Left hindlimb (tissue), 1 donor: ENCODE data around the gene BTBD9.

Experiments
- DNase-seq: peaks from one replicate; pipeline ENCODE4 v3.0.0-alpha.2; 2018

BTBD9 gene

DNA sequence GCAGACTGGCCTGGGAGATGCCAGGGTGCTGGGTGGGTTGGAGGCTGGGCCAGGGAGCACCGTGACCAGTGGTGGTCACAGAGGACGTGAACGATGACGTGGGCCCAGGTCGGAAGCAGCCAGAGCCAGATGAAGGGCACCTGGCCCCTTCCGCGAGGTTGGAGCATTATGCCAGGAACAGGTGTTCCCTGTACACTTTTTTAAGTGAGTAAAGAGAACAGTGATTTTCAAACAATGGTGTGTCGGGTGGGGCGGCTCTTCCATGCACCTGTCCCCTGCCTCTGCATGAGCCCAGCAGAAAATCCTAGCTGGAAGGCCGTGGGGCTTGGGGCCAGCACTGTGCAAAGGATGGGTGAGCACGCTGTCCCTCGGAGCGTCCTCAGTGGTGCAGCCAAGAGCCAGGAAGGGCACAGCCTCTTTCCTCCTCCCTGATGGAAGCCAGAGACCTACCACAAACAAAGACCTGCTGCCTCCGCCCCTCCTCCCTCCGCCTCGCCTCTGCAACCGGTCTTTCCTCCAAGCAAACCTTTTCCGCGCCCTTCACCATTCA lies 469.7 kb downstream of the BTBD9 start:
- DNase-seq = no peak

DNA sequence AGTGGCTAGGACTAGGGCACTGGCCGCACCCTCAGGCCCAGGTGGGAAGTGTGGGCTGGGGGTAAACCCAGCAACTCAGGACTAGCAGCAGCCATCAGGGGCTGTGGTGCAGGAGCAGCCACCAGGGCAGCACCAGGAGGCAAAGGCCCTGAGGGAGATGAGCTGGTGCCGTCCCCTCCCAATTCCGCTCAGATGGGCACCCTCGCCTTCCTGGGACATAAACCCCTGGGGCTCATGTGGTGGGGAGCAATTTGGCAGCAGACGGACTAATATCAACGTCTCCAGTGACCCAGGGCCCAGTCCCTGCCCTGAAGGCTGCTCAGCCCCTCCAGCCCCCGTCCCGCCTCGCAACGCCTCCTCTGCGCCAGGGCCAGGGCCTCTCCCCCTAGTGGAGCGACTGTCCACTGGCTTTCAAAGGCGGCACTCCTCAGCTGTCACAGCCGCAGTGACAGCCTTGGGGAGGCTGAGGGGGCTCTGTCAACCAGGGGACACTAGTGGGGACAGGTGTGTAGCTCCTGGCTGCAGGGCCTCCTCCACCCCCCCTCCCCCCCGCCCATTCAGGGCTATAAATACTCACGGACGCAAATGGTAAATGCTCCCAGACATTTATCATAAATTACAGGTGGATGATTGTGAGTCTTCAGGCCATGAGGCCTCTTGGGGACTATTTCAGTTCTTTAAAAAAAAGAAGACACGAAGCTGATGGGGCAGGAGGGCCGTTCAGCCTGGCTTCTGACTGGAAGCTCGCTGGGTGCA lies 470.3 kb downstream of the BTBD9 start:
- no peak for DNase-seq

DNA sequence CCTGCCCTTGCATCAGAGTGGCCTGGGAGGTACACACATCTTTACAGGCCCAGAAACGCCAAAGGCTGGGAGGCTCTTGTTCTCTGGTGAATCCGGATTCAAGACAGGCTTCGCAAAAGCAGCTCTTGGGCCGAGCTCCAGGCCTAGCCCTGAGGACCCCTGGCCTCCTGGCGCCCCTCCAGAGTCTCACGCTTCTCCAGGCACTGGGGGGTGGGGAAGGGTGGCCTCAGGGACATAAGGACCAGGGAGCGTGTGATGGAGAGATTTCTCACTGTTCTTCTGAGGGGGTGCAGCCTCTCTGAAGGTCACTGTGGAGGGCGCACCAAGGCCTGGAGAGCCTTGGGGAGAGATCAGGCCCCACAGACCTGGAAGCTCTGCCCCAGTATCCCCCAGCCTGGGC lies 471.0 kb downstream of the BTBD9 start:
- no peak for DNase-seq

DNA sequence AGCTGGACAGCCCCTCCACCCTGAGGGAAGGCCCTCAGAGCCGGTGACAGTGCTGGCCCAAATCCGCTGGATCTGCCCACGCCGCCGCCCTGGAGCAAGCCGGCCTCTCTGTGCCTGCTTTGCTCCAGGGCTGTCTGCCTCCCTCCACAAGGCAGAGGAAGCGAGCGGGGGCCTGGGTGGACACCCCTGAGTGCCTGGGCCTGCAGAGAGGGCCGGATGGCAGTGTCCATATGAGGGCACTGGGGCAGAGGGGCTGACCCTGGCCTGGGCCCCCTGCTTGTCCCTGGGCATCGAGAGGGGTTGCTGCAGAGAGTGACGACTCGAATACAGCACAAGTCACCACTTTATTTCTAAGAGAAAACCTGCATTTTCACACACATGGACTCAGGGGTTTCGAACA lies 471.6 kb downstream of the BTBD9 start:
- no peak for DNase-seq

DNA sequence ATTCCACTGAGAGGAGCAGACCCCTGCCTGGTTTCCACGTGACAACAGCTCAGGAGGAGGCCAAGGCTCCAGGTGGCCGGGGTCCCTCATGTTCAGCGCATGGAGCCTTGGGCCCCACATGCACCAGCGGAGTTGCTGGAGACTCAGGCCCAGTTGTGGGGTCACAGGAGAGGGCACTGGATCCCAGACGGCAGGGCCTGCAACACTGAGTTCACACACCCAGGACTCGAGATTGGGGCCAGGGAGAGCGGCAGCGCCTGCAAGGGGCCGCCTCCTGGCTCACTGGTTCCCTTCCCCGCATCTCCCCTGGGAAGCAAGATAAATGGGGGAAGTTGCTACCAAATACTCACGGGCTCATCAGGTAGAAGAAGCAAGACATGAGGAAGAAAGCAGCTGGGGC lies 472.1 kb downstream of the BTBD9 start:
- no peak for DNase-seq

DNA sequence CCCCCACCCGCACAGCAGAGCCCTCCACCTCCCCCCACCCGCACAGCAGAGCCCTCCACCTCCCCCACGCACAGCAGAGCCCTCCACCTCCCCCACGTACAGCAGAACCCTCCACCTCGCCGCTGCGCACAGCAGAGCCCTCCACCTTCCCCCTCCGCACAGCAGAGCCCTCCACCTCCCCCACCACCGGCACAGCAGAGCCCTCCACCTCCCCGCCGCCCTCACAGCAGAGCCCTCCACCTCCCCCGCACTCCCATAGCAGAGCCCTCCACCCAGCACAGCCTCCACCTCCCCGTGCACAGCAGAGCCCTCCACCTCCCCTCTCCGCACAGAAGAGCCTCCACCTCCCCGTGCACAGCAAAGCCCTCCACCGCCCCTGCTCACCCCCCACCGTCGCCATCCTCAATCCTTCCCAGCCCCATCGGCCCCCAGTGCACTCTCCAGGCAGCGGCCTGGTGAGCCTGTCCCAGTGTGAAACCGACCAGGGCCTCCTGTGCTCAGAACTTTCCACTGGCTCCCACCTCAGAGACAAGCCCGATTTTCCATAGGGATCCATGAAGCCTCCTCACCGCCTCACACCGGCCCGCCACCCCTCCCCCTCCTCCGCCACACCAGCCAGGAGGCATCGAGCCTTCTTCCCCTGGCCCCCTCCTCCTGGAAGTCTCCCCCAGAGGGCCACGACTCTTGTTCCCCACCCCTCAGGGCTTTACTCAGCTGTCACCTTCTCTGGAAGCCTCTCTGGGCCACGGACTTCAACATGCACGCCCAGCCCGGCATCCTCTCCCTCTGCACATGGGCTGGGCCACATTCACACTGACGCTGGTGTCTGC lies 473.1 kb downstream of the BTBD9 start:
- DNase-seq = no peak

DNA sequence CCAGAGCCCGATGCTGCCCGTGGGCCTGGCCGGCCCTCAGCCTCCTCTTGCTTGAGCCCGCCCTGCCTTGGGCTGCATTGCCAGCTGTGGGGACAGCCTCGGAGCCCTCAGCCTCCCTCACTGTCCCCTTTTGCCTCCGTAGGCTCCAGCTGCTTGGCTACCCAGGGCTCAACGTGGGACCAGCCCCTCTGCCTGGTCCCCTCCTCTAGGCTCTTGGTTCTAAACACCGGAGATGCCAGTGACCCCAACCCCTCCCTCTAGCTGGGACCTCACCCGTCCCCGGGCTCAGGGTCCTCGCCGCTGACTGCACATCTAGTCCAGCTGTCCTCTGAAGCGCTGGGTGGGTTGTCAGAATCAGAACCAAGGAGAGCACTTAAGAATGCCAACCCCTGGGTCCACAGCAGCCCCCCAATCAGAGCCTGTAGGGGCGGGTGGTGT lies 475.0 kb downstream of the BTBD9 start:
- no peak for DNase-seq

DNA sequence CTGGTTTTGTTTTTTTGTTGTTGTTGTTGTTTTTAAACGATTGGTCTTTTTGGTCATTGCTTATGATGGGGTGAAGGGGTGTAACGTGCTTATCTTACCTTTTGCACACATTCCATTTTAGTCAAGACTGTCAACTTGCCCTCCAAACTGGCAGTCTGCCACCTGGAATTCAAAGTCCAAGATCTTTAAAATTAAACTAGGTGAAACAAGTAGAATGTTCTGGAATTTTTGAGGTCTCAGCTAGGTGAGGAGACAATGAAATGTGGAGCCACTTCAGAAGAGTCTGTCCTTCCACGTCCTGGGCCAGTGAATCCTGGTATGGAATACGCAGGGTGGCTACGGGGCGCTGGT lies 475.6 kb downstream of the BTBD9 start:
- DNase-seq = no peak

DNA sequence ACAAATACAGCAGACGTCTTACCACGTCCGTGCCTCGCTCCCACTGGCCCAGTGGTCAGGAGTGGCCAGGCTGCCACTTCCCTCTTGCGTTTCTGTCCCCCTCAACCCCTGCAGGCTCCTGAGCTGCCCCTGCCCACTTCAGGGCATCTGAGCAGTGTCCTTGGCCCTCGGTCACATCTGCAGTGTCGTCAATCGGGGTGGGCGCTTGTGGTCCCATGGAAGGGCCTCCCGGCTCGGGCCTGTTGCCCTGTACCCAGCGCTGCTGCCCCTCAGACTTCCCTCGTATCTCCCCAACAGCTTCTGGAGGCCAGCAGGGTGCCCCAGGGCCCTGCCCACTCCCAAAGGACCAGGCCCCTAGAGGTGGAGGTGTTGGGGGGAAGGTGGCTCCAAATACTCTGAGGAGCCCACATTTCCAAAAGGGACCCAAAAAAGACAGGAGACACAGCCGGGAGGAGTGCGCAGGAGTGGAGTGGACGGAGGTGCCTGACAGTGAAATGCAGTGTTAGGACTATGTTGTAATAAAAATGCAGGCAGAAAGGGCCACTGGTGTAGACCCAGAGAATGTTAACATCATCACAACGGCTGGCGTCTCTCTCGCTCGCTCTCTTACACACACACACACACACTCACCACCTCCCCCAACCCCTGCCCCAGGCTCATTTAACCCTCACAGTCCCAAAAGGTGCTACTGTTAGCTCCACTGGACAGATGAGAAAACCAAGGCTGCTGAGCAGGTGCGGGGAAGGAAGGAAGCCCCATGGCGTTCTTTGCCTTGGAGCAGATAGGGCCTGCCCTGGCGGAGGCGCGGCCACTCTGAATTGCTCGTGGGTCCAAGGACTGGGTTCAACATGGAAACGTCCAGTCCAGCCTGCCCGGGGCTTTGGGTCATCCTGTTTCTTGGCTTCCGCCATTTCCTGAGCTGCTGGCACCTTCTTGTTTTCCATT lies 476.3 kb downstream of the BTBD9 start:
- DNase-seq = no peak

DNA sequence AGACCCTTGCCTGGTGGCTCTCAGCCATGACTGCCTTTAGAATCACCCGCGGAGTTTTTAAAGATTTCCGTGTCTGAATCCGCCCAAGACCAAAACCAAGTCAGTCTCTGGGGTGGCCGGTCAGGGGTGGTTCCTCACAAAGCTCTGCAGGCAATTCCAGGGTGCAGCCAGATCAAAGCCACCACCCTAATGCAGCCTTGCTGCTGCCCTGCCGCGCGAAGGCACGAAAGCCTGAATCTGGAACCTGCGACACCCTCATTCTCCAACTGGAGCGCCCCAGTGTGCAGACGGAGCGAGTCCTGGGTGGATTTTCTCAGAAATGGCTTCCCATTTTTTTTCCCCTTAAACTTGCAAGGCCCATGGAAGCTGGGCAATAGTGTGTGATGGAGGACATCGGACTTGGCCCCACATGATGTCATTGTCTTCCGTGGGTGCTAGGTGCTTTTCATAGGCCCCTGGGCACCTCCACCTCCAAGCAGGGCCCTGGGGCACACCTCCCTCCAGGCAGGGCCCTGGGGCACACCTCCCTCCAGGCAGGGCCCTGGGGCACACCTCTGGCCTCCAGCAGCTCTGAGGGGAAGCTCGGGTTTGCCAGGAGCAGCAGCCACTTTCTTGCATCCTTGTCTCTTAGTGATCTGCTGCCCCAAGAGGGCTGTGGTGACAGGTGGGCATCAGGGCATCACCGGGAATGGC lies 477.1 kb downstream of the BTBD9 start:
- DNase-seq = no peak

DNA sequence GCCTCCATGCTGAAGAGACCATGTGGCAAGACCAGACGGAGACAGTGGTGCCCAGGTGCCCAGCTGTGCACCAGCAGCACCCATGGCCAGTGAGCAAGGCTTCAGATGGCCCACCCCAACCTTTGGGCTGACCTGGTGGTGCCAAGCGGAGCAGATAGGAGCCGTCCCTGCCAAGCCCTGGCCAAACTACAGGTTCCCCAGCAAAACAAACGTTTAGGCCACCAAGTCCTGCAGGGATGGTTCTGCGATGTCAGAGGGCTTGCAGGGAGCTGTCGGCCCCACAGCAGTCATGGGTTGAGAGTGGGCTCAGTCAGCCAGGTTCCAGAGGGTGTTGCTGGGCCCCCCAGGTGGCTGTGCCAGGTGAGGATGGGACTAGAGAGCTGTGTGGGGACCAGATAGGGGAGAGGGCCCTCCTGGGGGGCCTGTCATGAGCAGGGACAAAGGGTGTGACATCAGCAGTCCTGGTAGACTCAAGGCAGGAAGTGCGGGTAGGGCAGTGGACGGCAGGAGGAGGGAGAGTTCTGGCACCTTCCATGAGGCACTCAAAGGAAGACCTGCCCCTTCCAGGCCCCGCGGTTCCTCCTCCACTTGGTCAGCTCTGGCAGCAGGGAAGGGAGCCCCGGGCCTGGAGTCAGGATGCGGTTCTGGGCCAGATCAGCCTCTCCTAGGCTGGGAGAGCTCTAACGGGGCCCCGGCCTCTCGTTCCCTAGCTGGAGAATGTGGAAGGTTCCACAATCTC lies 477.8 kb downstream of the BTBD9 start:
- no peak for DNase-seq

DNA sequence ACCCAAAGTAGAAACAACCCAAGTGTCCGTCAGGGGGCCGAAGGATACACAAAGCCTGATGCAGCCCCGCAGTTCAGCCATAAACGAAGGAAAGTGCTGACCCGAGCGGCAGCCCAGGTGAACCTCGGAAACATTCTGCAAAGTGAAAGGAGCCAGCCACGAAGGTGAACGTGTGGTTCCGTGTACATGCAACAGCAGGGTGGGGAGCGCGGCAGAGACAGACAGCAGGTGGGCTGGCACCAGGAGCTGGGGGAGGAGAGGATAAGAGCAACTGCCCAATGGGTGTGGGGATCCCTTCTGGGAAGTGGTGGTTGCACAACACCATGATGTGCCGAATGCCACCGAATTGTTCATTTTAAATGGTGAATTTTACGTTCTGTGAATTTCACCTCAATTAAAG lies 478.4 kb downstream of the BTBD9 start:
- DNase-seq = no peak

DNA sequence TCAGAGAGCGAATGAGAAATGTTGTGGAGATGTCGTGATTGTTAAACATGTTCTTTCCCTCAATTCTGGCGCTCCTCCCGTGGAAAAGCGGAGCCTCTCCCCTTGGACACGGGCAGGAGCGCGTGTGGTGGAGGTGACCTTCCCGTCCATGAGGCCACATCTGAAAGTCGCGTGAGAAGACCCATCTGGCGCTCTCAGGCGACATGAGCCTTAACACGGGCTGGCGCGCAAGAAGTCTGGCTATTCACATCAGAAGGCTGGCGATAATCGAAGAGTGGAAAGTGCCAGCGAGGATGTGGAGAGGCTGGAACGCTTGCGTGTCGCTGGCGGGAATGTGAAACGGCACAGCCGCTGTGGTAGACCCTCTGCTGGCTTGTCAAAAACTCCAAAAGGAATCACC lies 478.9 kb downstream of the BTBD9 start:
- no peak for DNase-seq

DNA sequence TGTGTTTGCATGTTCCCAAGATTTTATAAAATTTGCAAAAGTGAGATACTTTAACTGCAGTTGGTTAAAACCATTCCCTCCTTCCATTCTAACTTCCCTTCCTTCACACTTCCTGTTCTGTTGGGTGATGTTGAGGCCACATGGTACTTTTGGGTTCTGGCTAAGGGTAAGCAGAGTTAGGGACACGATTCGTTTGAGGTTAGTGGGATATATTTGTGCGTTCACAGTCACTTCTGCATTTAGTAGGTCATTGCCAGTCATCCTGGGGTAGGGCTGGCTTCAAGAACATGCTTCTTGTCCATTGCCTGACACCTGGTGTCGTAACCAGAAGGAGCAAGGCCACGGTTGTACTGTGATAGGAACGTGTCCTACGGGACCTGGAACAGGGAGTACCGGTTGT lies 480.1 kb downstream of the BTBD9 start:
- no peak for DNase-seq

DNA sequence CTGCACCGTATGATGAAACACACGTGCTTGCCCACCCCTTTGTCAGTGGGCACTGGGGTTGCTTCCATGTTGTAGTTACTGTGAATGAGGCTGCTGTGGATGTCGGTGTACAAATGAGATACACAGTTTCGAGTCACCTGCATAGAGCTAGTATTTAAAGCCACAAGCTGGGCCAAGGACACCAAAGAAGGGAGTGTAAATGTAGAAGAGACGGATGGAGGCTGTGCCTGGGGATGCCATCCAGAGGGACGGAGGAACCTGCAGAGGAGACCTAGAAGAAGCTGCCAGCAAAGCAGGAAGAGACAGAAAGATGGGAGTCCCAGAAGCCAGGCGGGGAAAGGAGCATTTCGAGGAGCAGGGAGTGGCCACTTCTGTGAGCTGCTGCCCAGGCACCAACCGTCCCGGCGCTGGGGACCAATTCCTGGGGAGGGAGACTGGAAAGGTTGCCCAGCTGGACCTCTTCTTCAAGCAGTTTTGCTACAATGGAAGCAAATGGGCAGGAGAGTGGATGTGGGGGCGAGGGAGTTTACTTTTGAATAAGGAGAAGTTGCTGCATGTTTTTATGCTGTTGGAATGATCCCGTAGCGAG lies 480.9 kb downstream of the BTBD9 start:
- no peak for DNase-seq

DNA sequence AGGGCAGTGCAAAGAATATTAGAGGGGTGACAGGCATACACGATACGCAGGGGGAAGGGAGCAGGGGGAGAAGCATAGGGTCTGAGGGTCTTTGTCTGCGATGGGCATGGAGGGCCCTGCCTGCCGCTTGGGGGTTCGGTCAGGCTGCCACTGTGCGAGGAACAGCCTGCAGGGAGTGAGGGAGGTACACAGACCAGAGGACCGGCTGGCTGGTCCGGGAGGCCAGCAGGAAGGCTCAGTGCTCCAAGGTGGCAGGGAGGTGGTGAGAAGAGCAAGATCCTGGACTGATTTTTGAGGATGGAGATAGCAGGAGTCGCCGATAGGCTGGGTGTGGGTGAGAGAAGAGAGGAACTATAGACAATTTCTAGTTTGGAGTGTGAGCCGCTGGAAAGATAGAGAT lies 481.8 kb downstream of the BTBD9 start:
- no peak for DNase-seq

DNA sequence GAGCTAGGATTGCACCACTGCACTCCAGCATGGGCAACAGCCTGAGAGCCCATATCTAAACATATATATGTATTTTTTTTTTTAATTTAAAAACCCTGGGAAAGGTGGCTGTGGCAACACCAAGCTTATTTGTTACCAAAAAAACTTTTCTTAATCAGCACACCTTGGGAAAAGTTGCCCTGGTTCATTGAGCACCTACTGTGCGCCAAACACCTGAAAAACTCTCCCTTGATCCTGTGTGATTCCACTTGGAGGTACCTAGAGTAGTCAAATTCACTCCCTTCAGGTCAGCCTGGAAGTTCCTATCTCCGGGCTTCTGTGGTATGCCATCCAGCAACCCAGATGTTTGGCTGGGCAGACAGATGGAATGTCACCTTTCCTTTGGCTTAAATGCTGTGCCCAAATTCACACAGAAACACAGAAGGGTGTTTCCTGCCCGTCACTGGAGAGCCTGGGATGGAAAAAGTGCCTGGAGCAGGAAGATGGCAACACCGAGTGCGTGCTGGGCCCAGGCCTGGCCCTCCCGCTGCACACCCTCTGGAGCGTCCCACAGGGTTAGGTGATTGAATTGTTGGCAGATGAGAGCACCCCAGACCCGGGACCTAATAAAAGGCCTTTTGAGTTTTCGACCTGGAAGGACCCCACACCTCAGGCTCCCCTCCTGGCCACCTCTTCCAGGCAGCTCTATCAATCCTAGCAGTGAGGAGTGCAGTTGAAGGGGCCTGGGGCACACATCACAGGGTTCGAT lies 482.7 kb downstream of the BTBD9 start:
- no peak for DNase-seq

DNA sequence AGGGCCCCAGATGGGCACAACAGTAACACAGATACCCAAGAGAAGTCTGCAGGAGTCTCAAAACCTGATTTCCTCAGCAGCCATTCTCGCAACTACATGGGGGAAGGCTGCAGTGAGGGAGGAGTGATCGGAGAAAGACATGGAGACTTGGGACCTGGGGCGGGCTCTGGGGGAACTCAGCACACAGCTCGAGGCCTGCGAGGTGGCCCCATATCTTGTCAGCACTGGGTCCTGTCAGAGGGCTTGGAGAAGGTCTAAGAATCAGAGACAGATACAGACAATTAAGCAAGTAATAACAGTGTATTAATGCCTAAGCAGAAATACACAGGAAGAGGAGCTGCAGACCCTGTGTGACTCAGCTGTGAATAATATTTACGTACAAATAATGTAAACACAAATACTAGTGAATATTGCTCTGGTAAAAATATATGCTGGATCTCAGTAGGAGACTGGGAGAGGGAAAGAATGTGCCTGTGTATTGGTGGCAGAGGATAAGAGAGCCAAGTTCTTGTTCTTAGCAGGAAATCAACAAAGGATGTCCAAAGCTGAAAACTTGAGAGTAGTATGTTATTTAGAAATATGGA lies 484.0 kb downstream of the BTBD9 start:
- no peak for DNase-seq

DNA sequence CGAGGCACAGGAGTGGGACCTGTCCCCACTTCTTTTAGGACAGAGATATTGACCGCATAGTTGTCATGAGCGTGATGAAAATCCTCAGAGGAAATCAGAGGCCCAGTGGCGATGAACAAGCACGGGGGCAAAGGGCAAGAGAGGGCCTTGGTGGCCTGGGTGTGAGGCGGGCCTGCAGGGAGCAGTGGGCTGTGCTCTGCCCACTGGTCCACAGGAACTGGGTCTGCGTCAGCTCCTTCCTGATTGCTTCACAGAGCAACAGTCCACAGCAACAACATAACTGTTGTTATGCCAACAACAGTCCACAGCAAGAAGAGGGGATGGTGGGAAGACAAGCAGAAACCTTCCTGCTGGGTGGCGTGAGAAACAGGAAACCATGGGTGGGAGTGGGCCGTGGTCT lies 484.6 kb downstream of the BTBD9 start:
- DNase-seq = no peak

DNA sequence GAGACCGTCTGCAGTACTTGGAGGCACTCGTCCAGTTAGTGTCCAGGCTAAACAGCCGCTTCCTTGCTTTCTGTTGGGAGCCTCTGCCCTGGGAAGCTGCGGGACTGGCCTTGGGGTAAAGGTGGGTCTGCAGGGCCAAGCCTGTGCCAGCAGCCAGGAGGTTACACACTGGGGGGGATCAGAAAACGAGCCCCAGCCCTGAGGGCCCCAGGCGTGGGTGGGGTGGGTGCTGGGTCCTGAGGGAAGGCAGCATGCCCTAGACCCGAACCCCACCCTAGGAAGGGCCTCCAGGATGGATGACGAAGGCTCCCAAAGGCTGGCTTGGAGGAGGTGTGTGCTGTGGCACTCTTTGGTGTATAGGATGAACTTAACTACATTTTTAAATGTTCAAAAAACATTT lies 485.0 kb downstream of the BTBD9 start:
- DNase-seq = no peak
